Esophagus squamous epithelium (tissue), 4 donors: ENCODE results near the gene UBXN11.

Experiments used
- CTCF ChIP-seq, 6 experiments: fragments of 450-650 bp in 4 of 6; fragments of 200-600 bp in 2 of 6; sonication (generic) in 2 of 6; IDR thresholded peaks; one replicate each; pipeline ENCODE4 v1.5.1; 2016 to 2019; ENCODE audit warnings: antibody characterized with exemption in 6 of 6, mild to moderate bottlenecking in 4 of 6, moderate library complexity in 4 of 6
- POLR2A ChIP-seq, 4 donors: fragments of 450-650 bp; IDR thresholded peaks; one replicate each; pipeline ENCODE4 v1.6.1; 2017; ENCODE audit warnings: antibody characterized with exemption in 4 of 4, mild to moderate bottlenecking in 4 of 4, moderate library complexity in 3 of 4

- TF ChIP-seq CTCF (IDR thresholded peaks at IDR 0.05): no peak
- peak in 1 of 4 donors; percentile 37 for TF ChIP-seq POLR2A (IDR thresholded peaks at IDR 0.05)
Observed at GRCh38 chr1:26317612-26318337, 11.3 kb upstream of the UBXN11 start, which contains the start of gene CD52.
